HG03558 (cell line): ENCODE measurements around the gene SLC28A2.
"Not testable (repeated sequence)": the region's sequence is repeated elsewhere in the genome, so short reads cannot be mapped to it uniquely, and the experiment has no call there.

Experiments used
- ATAC-seq: cut with Tn5 transposase; IDR thresholded peaks from one replicate; pipeline ENCODE4 v1.9.1; 2021; ENCODE audit warnings: moderate number of reproducible peaks; ENCODE audit not compliant: unreplicated experiment; ENCODE audit errors: extremely low read depth

The SLC28A2 gene

DNA sequence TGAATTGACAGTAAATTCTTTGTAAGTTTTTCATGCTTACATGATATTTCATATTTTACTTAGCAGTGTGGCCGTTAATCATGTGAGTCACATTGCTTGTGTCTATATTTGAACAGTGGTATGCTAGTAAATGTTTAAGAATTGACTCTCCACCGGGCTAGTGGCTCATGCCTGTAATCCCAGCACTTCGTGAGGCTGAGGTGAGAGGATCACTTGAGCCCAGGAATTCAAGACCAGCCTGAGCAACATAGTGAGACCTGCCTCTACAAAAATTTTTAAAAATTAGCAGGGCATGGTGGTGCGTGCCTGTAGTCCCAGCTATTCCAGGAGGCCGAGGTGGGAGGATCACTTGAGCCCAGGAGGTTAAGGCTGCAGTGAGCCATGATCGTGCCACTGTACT, 2.8 kb downstream of the SLC28A2 start:
- not testable (repeated sequence) for ATAC-seq

DNA sequence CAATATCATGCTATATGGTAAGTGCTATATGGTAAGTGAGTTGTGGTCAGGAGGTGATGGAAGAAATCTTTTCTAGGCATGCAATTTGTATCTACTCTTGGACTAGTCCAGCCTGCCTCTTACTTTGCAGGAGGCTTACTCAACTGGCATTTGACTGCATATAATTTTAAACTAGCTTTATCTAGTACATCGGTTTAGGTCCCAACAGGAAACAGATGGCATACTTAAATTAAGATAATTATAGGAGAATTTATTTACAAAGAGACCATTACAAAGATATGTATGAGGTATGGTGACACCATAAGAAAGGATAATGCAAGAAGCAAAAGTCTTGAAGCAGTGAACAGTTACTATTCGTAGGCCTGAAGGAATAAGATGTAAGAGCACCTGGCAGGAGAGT, 7.8 kb downstream of the SLC28A2 start:
- ATAC-seq, result no peak

DNA sequence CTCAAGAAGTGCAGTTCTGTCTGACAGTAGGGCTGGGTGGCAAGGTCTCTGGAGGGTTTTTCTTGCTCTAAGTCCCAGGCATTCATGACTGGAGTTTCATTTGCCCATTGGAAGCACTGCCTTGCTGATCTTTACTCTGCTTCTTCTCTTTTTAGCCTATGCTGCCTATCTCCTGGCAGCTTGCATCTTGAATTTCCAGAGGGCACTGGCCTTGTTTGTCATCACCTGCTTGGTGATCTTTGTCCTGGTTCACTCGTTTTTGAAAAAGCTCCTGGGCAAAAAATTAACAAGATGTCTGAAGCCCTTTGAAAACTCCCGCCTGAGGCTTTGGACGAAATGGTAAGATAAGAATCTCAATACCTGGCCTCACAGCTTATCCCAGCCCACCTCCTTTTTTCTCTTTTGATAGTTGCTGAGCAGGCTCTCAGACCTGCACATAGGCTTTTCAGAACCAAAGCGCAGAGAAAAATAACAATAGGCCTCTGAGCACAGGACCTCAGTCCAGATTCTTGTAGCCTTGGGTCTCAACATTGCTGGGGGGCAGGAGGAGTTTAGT, 10.9 kb downstream of the SLC28A2 start:
- ATAC-seq, result no peak

DNA sequence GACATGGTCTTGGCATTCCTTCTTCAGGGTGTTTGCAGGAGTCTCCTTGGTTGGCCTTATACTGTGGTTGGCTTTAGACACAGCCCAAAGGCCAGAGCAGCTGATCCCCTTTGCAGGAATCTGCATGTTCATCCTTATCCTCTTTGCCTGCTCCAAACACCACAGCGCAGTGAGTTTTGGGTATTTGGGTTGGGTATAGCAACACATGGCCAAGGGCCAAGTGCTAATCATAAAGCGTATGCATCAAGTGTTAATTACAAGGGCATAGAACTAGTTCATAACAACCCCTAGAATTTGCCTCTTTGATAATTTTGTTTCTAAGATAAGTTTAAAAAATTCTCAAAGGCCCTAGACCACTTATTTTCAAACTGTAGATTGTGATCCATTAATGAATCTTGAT, 11.8 kb downstream of the SLC28A2 start:
- no peak for ATAC-seq

DNA sequence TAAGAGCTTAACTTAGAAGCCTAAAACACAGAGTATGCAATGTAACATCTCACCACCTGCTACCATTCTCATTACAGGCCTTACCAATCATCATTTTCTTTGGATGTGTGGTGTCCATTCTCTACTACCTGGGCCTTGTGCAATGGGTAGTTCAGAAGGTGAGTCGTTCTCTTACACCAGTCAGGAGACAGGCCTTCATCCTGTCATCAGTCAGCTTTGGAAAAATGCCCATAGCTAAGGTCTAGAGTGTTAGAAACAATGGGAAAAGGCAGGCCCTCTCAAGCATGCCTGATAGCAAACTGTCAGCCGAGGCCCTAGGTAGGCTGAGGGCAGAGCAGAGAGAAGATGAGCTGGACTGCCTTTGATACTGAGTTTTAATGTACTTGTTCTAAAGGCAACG, 13.5 kb downstream of the SLC28A2 start:
- no peak for ATAC-seq

- no peak for ATAC-seq
Measured at GRCh38 chr15:45268135-45268534, 16.1 kb downstream of the SLC28A2 start.

- ATAC-seq, result no peak
Measured at GRCh38 chr15:45274636-45275380, 22.8 kb downstream of the SLC28A2 start.

GRCh38 chr15:45276831-45277230, 24.8 kb downstream of the SLC28A2 start:
- ATAC-seq, result no peak

GRCh38 chr15:45279024-45279698, 27.1 kb downstream of the SLC28A2 start:
- ATAC-seq, result peak; percentile 98

DNA sequence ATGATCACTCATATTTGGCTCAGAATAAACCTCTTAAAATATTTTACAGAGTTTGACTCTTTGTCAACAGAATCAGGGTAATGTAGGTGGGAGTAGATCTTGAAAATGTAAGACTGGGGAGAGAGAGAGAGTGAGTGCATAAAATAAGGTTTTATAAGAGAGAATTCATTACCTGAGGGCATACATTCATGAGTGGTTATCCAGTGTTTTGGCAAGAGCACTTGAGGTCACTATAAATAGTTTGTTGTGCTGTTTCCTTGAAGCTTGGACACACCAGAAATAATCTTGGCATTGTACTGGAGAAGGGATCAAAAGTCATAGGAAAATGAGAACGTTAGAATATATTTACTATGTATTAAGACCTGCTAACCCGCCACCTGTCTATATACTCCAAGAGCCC, 33.4 kb downstream of the SLC28A2 start:
- no peak for ATAC-seq

DNA sequence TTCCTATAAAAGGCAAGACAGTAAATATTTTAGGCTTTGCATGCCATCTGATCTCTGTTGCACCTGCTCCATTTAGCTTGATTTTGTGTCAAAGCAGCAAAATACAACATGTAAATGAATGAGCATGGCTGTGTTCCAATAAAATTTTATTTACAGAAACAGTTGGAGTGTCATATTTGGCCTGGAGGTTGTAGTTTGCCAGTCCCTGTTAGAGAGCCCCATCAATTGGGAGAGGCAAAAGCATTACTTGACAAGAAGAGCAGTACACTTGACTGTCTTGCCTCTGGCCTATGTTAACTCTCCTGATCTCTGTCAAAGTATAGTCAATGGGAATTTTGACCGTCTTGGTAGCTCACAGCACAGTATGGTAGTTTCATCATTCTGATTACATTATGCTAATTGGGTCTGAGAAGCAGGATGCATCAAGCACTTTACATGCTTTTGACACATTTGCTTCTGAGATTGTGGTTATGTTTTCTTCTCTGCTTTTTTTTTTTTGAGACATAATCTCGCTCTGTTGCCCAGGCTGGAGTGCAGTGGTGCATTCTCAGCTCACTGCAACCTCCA, 35.4 kb downstream of the SLC28A2 start:
- ATAC-seq, result no peak

GRCh38 chr15:45288947-45289346, 36.9 kb downstream of the SLC28A2 start:
- no peak for ATAC-seq

DNA sequence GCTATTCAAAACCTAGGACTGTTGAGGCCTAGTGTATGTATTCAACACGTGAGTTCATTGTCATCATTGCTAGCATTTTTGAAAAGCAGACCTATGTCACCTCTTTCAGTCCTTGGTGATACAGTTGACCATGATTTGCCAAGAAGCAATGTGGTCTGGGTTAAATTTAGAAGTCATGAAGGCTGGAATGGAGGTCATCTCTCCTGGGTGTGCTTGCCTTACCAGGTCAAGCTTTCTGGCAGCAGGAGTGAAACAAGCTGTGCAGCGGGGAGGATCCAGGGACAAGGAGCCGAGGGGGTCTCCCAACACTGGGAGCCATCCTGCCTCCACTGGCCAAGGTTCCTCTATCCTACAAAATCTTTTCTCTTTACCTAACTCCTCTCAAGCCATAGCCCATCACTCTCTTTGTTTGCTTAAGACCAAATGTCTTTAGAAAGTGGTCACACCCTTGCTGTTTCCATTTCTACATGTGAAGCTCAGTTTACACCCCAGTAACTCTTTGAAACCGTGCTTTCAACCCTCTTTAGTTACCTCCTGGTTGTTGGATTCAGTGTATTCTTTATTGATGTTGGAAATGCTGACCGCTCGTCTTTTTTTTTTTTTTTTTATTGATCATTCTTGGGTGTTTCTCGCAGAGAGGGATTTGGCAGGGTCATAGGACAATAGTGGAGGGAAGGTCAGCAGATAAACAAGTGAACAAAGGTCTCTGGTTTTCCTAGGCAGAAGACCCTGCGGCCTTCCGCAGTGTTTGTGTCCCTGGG, 40.0 kb downstream of the SLC28A2 start:
- no peak for ATAC-seq

GRCh38 chr15:45293326-45293725, 41.3 kb downstream of the SLC28A2 start:
- ATAC-seq, result not testable (repeated sequence)

- ATAC-seq, result not testable (repeated sequence)
Measured at GRCh38 chr15:45298964-45299378, 46.9 kb downstream of the SLC28A2 start.

GRCh38 chr15:45304711-45305110, 52.7 kb downstream of the SLC28A2 start:
- ATAC-seq, result no peak

GRCh38 chr15:45306105-45306504, 54.1 kb downstream of the SLC28A2 start:
- ATAC-seq, result no peak

GRCh38 chr15:45307230-45307924, 55.3 kb downstream of the SLC28A2 start:
- ATAC-seq, result no peak

- not testable (repeated sequence) for ATAC-seq
Measured at GRCh38 chr15:45314117-45314516, 62.1 kb downstream of the SLC28A2 start.

DNA sequence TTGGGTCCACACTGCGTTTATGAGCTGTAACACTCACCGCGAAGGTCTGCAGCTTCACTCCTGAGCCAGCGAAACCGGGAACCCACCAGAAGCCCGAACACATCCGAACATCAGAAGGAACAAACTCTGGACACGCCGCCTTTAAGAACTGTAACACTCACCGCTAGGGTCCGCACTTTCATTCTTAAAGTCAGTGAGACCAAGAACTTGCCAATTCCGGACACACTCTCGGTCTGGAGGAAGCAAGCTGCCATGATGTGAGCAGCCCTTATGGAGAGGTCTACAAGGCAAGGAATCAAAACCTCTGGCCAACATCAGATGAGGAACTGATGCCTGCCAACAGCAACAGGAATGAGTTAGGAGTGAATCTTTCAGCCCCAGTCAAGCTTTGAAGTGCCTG, 62.9 kb downstream of the SLC28A2 start:
- ATAC-seq, result no peak
